ENCODE data around the gene KCNH1. TPM values are rescaled to one million over a fixed set of nuclear protein-coding genes. Genes with fewer than 3 reads are reported as not detected.

KCNH1 gene
- total and polyA plus RNA-seq, 9 of the 15 experiments (the other 6 are each of a cell fraction or from before 2014, with no cell fraction given): not detected

- peak; percentile 59 for TF ChIP-seq REST (IDR thresholded peaks at IDR 0.05; ENCODE audit: borderline replicate concordance)
- no peak for TF ChIP-seq REST (CRISPR knock-in tag; IDR thresholded peaks at IDR 0.05; ENCODE audit: low read depth)
- TF ChIP-seq SOX6 (IDR thresholded peaks at IDR 0.05): peak; percentile 73; the same call in 1 of the 2 replicates
- no peak for TF ChIP-seq CEBPG (CRISPR knock-in tag; IDR thresholded peaks at IDR 0.05)
- 0 out of 4 replicates have a peak, but pooled peaks of 1 of the 2 experiments have one; percentile 7 for TF ChIP-seq CEBPG (tag; conservative IDR thresholded peaks at IDR 0.05 in 1 of 2, IDR thresholded peaks at IDR 0.05 in 1 of 2)
- TF ChIP-seq HES1 (IDR thresholded peaks at IDR 0.05; ENCODE audit: low read depth): 0 out of 2 replicates have a peak, but pooled peaks have one; percentile 20
- TF ChIP-seq ZNF830 (CRISPR knock-in tag; IDR thresholded peaks at IDR 0.05): no peak
- TF ChIP-seq MAZ (CRISPR knock-in tag; conservative IDR thresholded peaks at IDR 0.05 in 1 of 2, IDR thresholded peaks at IDR 0.05 in 1 of 2): no peak
- TF ChIP-seq RBM34 (IDR thresholded peaks at IDR 0.05; ENCODE audit: borderline replicate concordance, insufficient read depth, low read length): no peak
- no peak for TF ChIP-seq ZBTB17 (CRISPR knock-in tag; IDR thresholded peaks at IDR 0.05)
Measured at GRCh38 chr1:211017075-211017718, 116.8 kb downstream of the KCNH1 start (continued).
